GM06990 (cell line): Measurements from ENCODE around the gene TMEM52.
A peak's percentile ranks its signal among the peaks of the same experiment; 100 is the strongest.

Source experiments
- DNase-seq: peaks from one replicate; pipeline ENCODE4 v3.0.0-alpha.2; 2011; ENCODE audit not compliant: insufficient read length; ENCODE audit errors: extremely low read depth
- H3K27me3 ChIP-seq: replicated peaks from 2 replicates; pipeline ENCODE4 v1.6.0; 2011; ENCODE audit warnings: low read length; ENCODE audit not compliant: control insufficient read depth, insufficient read depth
- H3K36me3 ChIP-seq: 2 replicates; pipeline ENCODE4 v1.5.1; 2011; ENCODE audit warnings: low read length; ENCODE audit not compliant: control insufficient read depth, insufficient read depth
- H3K4me3 ChIP-seq: replicated peaks from 2 replicates; pipeline ENCODE4 v1.5.1; 2011; ENCODE audit warnings: low read depth, mild to moderate bottlenecking, control low read depth, low read length
- TF ChIP-seq, protein P1 (sequence below): IDR thresholded peaks from 2 replicates; pipeline ENCODE4 v1.5.1; 2011; ENCODE audit warnings: low read length, control low read depth, mild to moderate bottlenecking, inconsistent platforms; ENCODE audit not compliant: insufficient read depth, poor library complexity, severe bottlenecking

Gene TMEM52

GRCh38 chr1:1921459-1921862 is 2.4 kb upstream of the TMEM52 start:
- no peaks in the 10 kb centered on the region for H3K36me3 ChIP-seq
- no peak overlapping the region for H3K4me3 ChIP-seq

DNA sequence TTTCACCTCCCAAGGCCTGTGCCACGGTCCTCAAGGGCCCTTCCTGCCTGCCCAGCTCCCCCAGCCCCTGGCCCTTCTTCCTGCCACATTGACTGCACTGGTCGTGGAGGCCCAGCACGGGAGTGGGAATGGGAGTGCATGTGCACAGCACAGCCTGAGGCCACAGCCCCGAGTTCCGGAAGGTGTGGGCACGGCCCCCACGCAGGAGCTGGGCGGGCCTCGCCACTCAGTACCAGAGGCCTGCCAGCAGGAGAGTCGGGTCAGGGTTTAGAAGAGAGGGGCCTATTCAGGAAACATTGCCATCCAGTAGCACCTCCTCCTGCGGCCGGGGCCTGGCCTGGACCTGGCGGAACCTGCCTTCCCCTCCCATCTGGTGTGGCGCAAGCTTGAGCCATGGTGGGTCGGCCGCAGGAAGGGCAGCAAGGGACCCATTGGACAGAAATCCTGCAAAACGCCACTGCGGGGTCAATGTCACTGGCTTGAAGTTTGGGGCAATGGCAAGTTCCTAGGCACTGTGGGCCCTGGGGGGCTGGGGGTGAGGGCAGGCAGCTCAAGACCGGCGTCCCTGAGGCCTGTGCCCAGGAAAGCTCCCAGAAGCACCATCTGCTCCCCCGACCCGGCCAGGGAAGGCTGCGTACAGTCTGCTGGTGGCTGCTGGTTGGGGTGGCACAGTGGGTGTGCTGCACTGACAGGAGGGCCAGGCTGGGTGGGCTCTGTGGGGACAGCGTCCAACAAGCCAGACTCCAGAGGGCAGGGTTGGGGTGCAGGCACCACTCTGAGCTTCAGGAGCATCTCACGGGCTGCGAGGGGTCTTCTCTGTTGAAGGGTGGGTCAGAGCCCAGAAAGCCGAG is 1.8 kb upstream of the TMEM52 start:
- no peak overlapping the region for H3K4me3 ChIP-seq
- no peak for DNase-seq
- no peaks in the 10 kb centered on the region for H3K27me3 ChIP-seq
- TF ChIP-seq, protein P1, sequence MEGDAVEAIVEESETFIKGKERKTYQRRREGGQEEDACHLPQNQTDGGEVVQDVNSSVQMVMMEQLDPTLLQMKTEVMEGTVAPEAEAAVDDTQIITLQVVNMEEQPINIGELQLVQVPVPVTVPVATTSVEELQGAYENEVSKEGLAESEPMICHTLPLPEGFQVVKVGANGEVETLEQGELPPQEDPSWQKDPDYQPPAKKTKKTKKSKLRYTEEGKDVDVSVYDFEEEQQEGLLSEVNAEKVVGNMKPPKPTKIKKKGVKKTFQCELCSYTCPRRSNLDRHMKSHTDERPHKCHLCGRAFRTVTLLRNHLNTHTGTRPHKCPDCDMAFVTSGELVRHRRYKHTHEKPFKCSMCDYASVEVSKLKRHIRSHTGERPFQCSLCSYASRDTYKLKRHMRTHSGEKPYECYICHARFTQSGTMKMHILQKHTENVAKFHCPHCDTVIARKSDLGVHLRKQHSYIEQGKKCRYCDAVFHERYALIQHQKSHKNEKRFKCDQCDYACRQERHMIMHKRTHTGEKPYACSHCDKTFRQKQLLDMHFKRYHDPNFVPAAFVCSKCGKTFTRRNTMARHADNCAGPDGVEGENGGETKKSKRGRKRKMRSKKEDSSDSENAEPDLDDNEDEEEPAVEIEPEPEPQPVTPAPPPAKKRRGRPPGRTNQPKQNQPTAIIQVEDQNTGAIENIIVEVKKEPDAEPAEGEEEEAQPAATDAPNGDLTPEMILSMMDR = no peak
- no peaks in the 10 kb centered on the region for H3K36me3 ChIP-seq

More at GRCh38 chr1:1921459-1921862, 2.4 kb upstream of the TMEM52 start:
- H3K27me3 ChIP-seq = no peaks in the 10 kb centered on the region
- TF ChIP-seq, protein P1 = no peak
- DNase-seq = no peak

DNA sequence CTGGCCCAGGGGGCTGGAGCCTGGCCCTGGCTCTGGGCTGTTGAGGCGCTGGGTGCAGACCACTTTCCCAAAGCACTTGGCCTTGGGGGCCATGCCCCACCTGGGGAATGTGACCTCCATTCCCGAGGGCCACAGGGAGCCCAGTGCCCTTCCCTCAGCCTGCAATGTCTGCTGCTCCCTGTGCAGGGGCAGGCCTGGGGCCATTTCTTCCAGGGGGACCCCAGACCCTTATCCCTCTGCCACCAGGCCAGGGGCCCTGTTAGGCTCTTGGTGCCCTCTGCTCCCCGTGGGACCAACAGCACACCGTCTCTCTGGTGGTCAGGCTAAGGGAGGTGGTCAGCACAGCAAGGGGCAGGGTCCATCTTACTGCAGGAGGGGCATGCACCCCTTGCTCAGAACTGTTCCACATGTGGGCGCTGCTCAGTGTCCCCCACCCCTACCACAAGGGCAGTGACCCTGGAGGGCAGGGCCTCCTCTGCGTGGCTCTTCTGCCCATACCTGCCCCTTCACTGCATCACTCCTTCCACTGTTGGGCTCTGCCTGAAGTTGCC is 1.1 kb upstream of the TMEM52 start:
- H3K36me3 ChIP-seq = no peaks in the 10 kb centered on the region
- no peak for DNase-seq
- no peaks in the 10 kb centered on the region for H3K27me3 ChIP-seq
- TF ChIP-seq, protein P1 = no peak
- no peak overlapping the region for H3K4me3 ChIP-seq

- Histone ChIP-seq H3K4me3 (peak overlapping the region; percentile 56), H3K27me3 (no peaks in the 10 kb centered on the region), H3K36me3 (no peaks in the 10 kb centered on the region)
- DNase-seq = peak; percentile 97
- TF ChIP-seq, protein P1 = no peak
These were observed 401 bp upstream of the TMEM52 start for GRCh38 chr1:1919304-1920056.

- Histone ChIP-seq H3K27me3 (no peaks in the 10 kb centered on the region; the same call in 1 of the 2 replicates), H3K4me3 (peak overlapping the region; percentile 56), H3K36me3 (no peaks in the 10 kb centered on the region)
- no peak for DNase-seq
- TF ChIP-seq, protein P1 = no peak
These were observed 831 bp downstream of the TMEM52 start for GRCh38 chr1:1917995-1918900.
